Endothelial cell of umbilical vein (primary cell): ENCODE measurements around the gene HSPG2. TPM values are rescaled to one million over a fixed set of nuclear protein-coding genes. Genes with fewer than 3 reads are reported as not detected.

Source experiments
- BruUV-seq: library from RNA; stranded (reverse); fragments of 400-500 nt; replicated peaks from 2 replicates; lab custom pipeline; 2021; lab: Mats Ljungman, UMichigan
- CTCF ChIA-PET: fragments of 300-600, 350-600 bp; sonication (Branson Sonifier 250); formaldehyde crosslinking; loops from one replicate; lab custom pipeline; 2021; ENCODE audit warnings: antibody characterized with exemption, inconsistent platforms; lab: Charles Lee
- POLR2A ChIA-PET: fragments of 300-600, 350-600 bp; sonication (Branson Sonifier 250); formaldehyde crosslinking; loops from one replicate; lab custom pipeline; 2021; ENCODE audit warnings: antibody characterized with exemption, inconsistent platforms; lab: Charles Lee
- DNase-seq: peaks from one replicate; pipeline ENCODE4 v3.0.0-alpha.2; 2011; ENCODE audit warnings: low read depth, low spot score
- FAIRE-seq: peaks from 2 replicates; lab custom pipeline; 2011; peaks lifted over from hg19 to GRCh38; lab: Jason Lieb, UNC
- H2AFZ ChIP-seq: 2 replicates; pipeline ENCODE4 v1.6.0; 2012; ENCODE audit warnings: low read depth, low read length, control low read depth, inconsistent platforms
- H3K27ac ChIP-seq: 2 replicates; pipeline ENCODE4 v1.5.1; 2011; ENCODE audit warnings: low read depth, mild to moderate bottlenecking, control low read depth, low read length, moderate library complexity; ENCODE audit not compliant: insufficient read depth
- H3K27me3 ChIP-seq, 2 experiments: 2 replicates each; pipeline versions ENCODE4 v1.6.0 to v1.6.1; 2011; ENCODE audit warnings: low read length in 2 of 2, mixed read lengths in 1 of 2; ENCODE audit not compliant: control insufficient read depth in 2 of 2, insufficient read depth in 2 of 2
- H3K36me3 ChIP-seq, 2 experiments: 2 replicates in 1 of 2; 3 replicates in 1 of 2; pipeline ENCODE4 v1.5.1; 2011; ENCODE audit warnings: low read length in 2 of 2, mild to moderate bottlenecking in 1 of 2, moderate library complexity in 1 of 2; ENCODE audit not compliant: control insufficient read depth in 2 of 2, insufficient read depth in 2 of 2; ENCODE audit errors: extremely low read depth in 1 of 2
- H3K4me1 ChIP-seq: 3 replicates; pipeline ENCODE4 v1.5.1; 2011; ENCODE audit warnings: mild to moderate bottlenecking, low read length; ENCODE audit not compliant: control insufficient read depth, insufficient read depth; ENCODE audit errors: extremely low read depth
- H3K4me2 ChIP-seq: 2 replicates; pipeline ENCODE4 v1.6.1; 2011; ENCODE audit warnings: low read length, control low read depth, mixed read lengths; ENCODE audit not compliant: insufficient read depth
- H3K4me3 ChIP-seq, 3 experiments: fragments of 200-600 bp in 1 of 3; sonication (generic), shearing (Covaris generic) in 1 of 3; replicated peaks in 1 of 3; 2 replicates each; pipeline ENCODE4 v1.5.1; 2011 to 2016; ENCODE audit warnings: control low read depth in 3 of 3, low read length in 3 of 3, mild to moderate bottlenecking in 2 of 3, inconsistent platforms in 1 of 3, low read depth in 1 of 3, moderate library complexity in 1 of 3; ENCODE audit not compliant: insufficient read depth in 1 of 3
- H3K79me2 ChIP-seq: 2 replicates; pipeline ENCODE4 v1.6.0; 2012; ENCODE audit warnings: low read length, inconsistent platforms; ENCODE audit not compliant: control insufficient read depth, insufficient read depth
- H3K9ac ChIP-seq: replicated peaks from 2 replicates; pipeline ENCODE3; 2011; ENCODE audit warnings: low read length, control low read depth; ENCODE audit not compliant: insufficient read depth; ENCODE audit errors: extremely low read depth
- H3K9me1 ChIP-seq: replicated peaks from 3 replicates; pipeline ENCODE4 v1.6.0; 2011; ENCODE audit warnings: mild to moderate bottlenecking, low read length; ENCODE audit not compliant: control insufficient read depth, insufficient read depth; ENCODE audit errors: extremely low read depth
- H3K9me3 ChIP-seq: replicated peaks from 2 replicates; pipeline ENCODE4 v1.5.1; 2012; ENCODE audit warnings: low read length, inconsistent platforms; ENCODE audit not compliant: control insufficient read depth, insufficient read depth
- H4K20me1 ChIP-seq: replicated peaks from 2 replicates; pipeline ENCODE3; 2011; ENCODE audit warnings: mild to moderate bottlenecking, low read length; ENCODE audit not compliant: control insufficient read depth, insufficient read depth; ENCODE audit errors: extremely low read depth
- CTCF ChIP-seq, 2 donors: IDR thresholded peaks; 1 replicate in 1 of 2; 2 replicates in 1 of 2; pipeline ENCODE4 v1.5.1; 2011; ENCODE audit warnings: low read length in 2 of 2, mild to moderate bottlenecking in 2 of 2, moderate library complexity in 2 of 2, control low read depth in 1 of 2, inconsistent platforms in 1 of 2, low read depth in 1 of 2; ENCODE audit not compliant: insufficient read depth in 1 of 2; ENCODE audit errors: extremely low read depth in 1 of 2
- EZH2 ChIP-seq: IDR thresholded peaks from 2 replicates; pipeline ENCODE4 v1.6.1; 2012; ENCODE audit warnings: borderline replicate concordance, low read depth, mild to moderate bottlenecking, moderate library complexity, low read length, inconsistent platforms; ENCODE audit not compliant: severe bottlenecking
- FOS ChIP-seq: IDR thresholded peaks from 2 replicates; pipeline ENCODE4 v1.6.1; 2011; ENCODE audit warnings: mild to moderate bottlenecking, low read length, moderate library complexity, borderline replicate concordance; ENCODE audit not compliant: insufficient read depth
- GATA2 ChIP-seq: IDR thresholded peaks from 2 replicates; pipeline ENCODE4 v1.7.0; 2011; ENCODE audit warnings: low read depth, mild to moderate bottlenecking, moderate library complexity, mixed read lengths, low read length; ENCODE audit not compliant: insufficient read length, insufficient read depth
- JUN ChIP-seq: IDR thresholded peaks from 2 replicates; pipeline ENCODE4 v1.6.1; 2011; ENCODE audit warnings: borderline replicate concordance, low read depth; ENCODE audit not compliant: insufficient read length, insufficient read depth
- MYC ChIP-seq: IDR thresholded peaks from one replicate; pipeline ENCODE4 v1.6.1; 2011; ENCODE audit warnings: mild to moderate bottlenecking, low read depth, low read length
- POLR2A ChIP-seq: IDR thresholded peaks from 2 replicates; pipeline ENCODE4 v1.6.1; 2012; ENCODE audit warnings: low read depth, mild to moderate bottlenecking, control low read depth, low read length
- POLR2AphosphoS5 ChIP-seq: IDR thresholded peaks from 2 replicates; pipeline ENCODE4 v1.6.1; 2012; ENCODE audit warnings: low read depth, mild to moderate bottlenecking, control low read depth, low read length, moderate library complexity; ENCODE audit not compliant: insufficient read depth
- dilution Hi-C: fragments of 300-500 bp; cut with MboI; formaldehyde crosslinking; loops from one replicate; pipeline ENCODE4 v1.15.0; 2019; ENCODE audit warnings: low sequenced_read_pairs; ENCODE audit not compliant: extremely low pct_ligation_motif_present
- intact Hi-C: fragments of 100-400 bp; cut with micrococcal nuclease; formaldehyde crosslinking; loops from one replicate; pipeline ENCODE4 v1.10.0; 2022
- polyA plus RNA-seq, 4 experiments: library from polyadenylated mRNA; depleted of rRNA in 3 of 4; stranded (reverse) in 3 of 4; unstranded in 1 of 4; fragments of >200 nt; gene quantifications; 2 replicates each; pipeline versions ENCODE4 v1.2.1 to v1.2.3, GENCODE V29; 2011 to 2012; ENCODE audit warnings: missing spikeins in 1 of 4
- total RNA-seq: library from RNA; stranded (reverse); gene quantifications from 2 replicates; pipeline ENCODE4 v1.2.3, GENCODE V29; 2021
- TF ChIP-seq, protein P1 (sequence below): IDR thresholded peaks from 2 replicates; pipeline ENCODE4 v1.6.1; 2011; ENCODE audit not compliant: insufficient read depth, insufficient read length

The HSPG2 gene
- total and polyA plus RNA-seq, 2 donors (not counting 3 experiments of a cell fraction or from before 2014, with no cell fraction given), result 734 to 3,499 TPM

- Histone ChIP-seq H3K36me3 (peaks cover 68 to 94% of the 10 kb centered on the region in 2 experiments), H3K4me3 (no peak overlapping the region), H4K20me1 (no peaks in the 10 kb centered on the region), H3K4me2 (no peak overlapping the region), H3K27ac (no peak overlapping the region), H3K27me3 (no peaks in the 10 kb centered on the region), H3K79me2 (peaks cover 80% of the 10 kb centered on the region), H3K9me1 (no peaks in the 10 kb centered on the region), H3K9me3 (no peaks in the 10 kb centered on the region), H3K9ac (no peak overlapping the region), H2AFZ (no peak overlapping the region), H3K4me1 (no peaks in the 10 kb centered on the region)
- POLR2A ChIA-PET, result no interaction called here
- intact Hi-C loops (no loop called here), dilution Hi-C loops (no loop called here)
- CTCF ChIA-PET, result interaction anchor here (1.7 kb wide), 1 partner anchor 13 kb away, joined by 4 read pairs; no protein-coding TSS in a partner anchor
- FAIRE-seq (no peak), DNase-seq (no peak)
- no peak for TF ChIP-seq POLR2AphosphoS5
- no peak for TF ChIP-seq POLR2A
- TF ChIP-seq, protein P1, sequence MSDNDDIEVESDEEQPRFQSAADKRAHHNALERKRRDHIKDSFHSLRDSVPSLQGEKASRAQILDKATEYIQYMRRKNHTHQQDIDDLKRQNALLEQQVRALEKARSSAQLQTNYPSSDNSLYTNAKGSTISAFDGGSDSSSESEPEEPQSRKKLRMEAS, result no peak
- TF ChIP-seq FOS, result no peak
- no peak for TF ChIP-seq GATA2
- no peak for TF ChIP-seq MYC
- no peak for TF ChIP-seq CTCF (IDR thresholded peaks at IDR 0.05; ENCODE audit: extremely low read depth in 1 of 2, insufficient read depth in 1 of 2, low read depth in 1 of 2, low read length in 2 of 2)
- no peak for TF ChIP-seq JUN
- TF ChIP-seq EZH2, result no peak
- TSS peak; percentile 42 for BruUV-seq
These were observed 49.8 kb downstream of the HSPG2 start for GRCh38 chr1:21887216-21887736.
